Osteoblast (primary cell): ENCODE data around the gene ZRANB2. TPM values are rescaled to one million over a fixed set of nuclear protein-coding genes. Genes with fewer than 3 reads are reported as not detected.

Source experiments
- DNase-seq: peaks from one replicate; pipeline ENCODE4 v3.0.0; 2011; ENCODE audit warnings: low spot score, mixed read lengths; ENCODE audit not compliant: insufficient read length; ENCODE audit errors: missing footprints
- H2AFZ ChIP-seq: 2 replicates; pipeline ENCODE4 v1.6.0; 2011; ENCODE audit warnings: mild to moderate bottlenecking, low read length
- H3K27ac ChIP-seq: 2 replicates; pipeline ENCODE4 v1.5.1; 2011; ENCODE audit warnings: mild to moderate bottlenecking, low read depth, low read length, moderate library complexity
- H3K27me3 ChIP-seq: 2 replicates; pipeline ENCODE4 v1.6.0; 2012; ENCODE audit warnings: mild to moderate bottlenecking, control low read depth, inconsistent platforms, low read length, moderate library complexity; ENCODE audit not compliant: insufficient read depth
- H3K36me3 ChIP-seq: 2 replicates; pipeline ENCODE4 v1.5.1; 2011; ENCODE audit warnings: mild to moderate bottlenecking, low read length, control low read depth, moderate library complexity; ENCODE audit not compliant: insufficient read depth
- H3K4me1 ChIP-seq: 2 replicates; pipeline ENCODE4 v1.5.1; 2011; ENCODE audit warnings: mild to moderate bottlenecking, low read length, control low read depth, moderate library complexity; ENCODE audit not compliant: insufficient read depth
- H3K4me2 ChIP-seq: 2 replicates; pipeline ENCODE4 v1.6.0; 2011; ENCODE audit warnings: mild to moderate bottlenecking, low read length; ENCODE audit not compliant: insufficient read depth
- H3K4me3 ChIP-seq: fragments of 200-600 bp; sonication (generic); 3 replicates; pipeline ENCODE4 v1.5.1; 2012; ENCODE audit warnings: mild to moderate bottlenecking, low read length, inconsistent platforms; ENCODE audit not compliant: insufficient read depth
- H3K79me2 ChIP-seq: 2 replicates; pipeline ENCODE4 v1.6.0; 2012; ENCODE audit warnings: mild to moderate bottlenecking, low read length, control low read depth, inconsistent platforms; ENCODE audit not compliant: insufficient read depth
- H3K9me3 ChIP-seq: 2 replicates; pipeline ENCODE4 v1.5.1; 2011; ENCODE audit warnings: low read depth, low read length, control low read depth
- H4K20me1 ChIP-seq: 2 replicates; pipeline ENCODE4 v1.6.0; 2012; ENCODE audit warnings: mild to moderate bottlenecking, low read length, control low read depth; ENCODE audit not compliant: insufficient read depth
- total RNA-seq: library from RNA; depleted of rRNA; stranded (reverse); fragments of >200 nt; gene quantifications from 2 replicates; pipeline ENCODE4 v1.2.3, GENCODE V29; 2012
- TF ChIP-seq, protein P1 (sequence below): IDR thresholded peaks from 2 replicates; pipeline ENCODE4 v1.5.1; 2011; ENCODE audit warnings: mild to moderate bottlenecking, low read depth, low read length, moderate library complexity; ENCODE audit errors: extremely low read depth

Gene ZRANB2
- total RNA-seq, 1 donor: 33.7 TPM

DNA sequence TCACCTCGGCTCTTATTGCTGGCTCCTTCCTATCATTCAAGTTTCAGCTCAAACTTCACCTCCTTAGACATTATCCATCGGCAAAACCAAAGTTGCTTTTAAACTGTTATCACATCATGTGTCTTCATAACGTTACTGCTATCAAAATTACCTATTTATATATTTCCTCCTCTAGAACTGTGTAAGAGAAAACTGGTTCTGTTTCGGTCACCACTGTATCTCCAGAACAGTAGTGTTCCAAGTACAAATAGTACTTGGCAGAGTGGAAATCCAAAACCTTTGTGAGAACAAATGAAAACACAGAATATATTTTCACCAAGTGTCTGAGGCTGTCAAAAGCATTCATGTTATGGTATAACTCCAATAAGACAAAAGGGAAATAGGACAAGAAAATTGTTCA lies 9.1 kb downstream of the ZRANB2 start:
- Histone ChIP-seq H3K27ac (no peak overlapping the region), H4K20me1 (peaks cover 17% of the 10 kb centered on the region), H2AFZ (no peak overlapping the region), H3K4me2 (no peak overlapping the region), H3K9me3 (no peaks in the 10 kb centered on the region), H3K4me3 (no peak overlapping the region), H3K36me3 (peaks cover 96% of the 10 kb centered on the region), H3K4me1 (no peaks in the 10 kb centered on the region), H3K79me2 (peaks cover 36% of the 10 kb centered on the region), H3K27me3 (no peaks in the 10 kb centered on the region)
- no peak for DNase-seq
- TF ChIP-seq, protein P1, sequence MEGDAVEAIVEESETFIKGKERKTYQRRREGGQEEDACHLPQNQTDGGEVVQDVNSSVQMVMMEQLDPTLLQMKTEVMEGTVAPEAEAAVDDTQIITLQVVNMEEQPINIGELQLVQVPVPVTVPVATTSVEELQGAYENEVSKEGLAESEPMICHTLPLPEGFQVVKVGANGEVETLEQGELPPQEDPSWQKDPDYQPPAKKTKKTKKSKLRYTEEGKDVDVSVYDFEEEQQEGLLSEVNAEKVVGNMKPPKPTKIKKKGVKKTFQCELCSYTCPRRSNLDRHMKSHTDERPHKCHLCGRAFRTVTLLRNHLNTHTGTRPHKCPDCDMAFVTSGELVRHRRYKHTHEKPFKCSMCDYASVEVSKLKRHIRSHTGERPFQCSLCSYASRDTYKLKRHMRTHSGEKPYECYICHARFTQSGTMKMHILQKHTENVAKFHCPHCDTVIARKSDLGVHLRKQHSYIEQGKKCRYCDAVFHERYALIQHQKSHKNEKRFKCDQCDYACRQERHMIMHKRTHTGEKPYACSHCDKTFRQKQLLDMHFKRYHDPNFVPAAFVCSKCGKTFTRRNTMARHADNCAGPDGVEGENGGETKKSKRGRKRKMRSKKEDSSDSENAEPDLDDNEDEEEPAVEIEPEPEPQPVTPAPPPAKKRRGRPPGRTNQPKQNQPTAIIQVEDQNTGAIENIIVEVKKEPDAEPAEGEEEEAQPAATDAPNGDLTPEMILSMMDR: no peak

DNA sequence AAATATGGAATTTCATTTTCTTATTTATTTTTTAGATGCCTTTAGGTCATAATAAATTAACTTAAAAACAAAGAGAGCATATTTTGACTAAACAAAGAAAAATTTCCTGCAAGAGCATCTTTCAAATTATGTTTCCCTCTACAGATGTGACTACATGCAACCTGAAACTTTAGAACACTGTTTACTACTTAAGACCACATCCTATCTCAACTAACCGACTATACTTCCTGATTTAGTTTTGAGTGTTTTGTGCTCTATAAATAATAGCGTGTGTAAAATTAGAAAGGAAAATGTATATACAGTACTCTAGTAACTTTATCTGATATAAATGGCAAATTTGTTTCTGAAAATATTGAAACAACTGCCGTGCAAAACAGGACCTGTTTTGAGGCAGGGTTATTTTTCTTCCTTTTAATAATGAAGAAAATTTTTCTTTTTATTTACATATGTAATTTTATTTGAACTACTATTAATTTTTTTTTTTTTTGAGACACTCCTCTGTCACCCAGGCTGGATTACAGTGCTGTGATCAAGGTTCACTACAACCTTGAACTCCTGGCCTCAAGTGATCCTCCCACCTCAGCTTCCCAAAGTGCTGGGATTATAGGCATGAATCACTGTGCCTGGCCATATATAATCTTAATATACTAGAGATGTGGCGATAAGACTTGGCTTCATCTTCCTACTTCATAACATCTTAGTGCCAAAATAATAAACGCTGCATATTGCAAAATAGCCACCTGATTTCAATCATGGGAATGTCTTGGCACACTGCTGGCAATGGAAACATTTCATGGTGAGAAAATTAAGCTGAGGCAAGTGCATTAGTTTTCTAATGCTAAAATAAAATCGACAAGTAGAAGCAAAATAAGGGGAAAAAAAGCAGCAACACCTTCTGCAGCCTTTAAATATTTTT lies 12.3 kb downstream of the ZRANB2 start:
- Histone ChIP-seq H3K4me3 (no peak overlapping the region), H2AFZ (no peak overlapping the region), H3K4me1 (no peaks in the 10 kb centered on the region), H3K4me2 (no peak overlapping the region), H3K9me3 (no peaks in the 10 kb centered on the region), H3K27me3 (no peaks in the 10 kb centered on the region), H3K36me3 (peaks cover 96% of the 10 kb centered on the region), H4K20me1 (peaks cover 3% of the 10 kb centered on the region), H3K27ac (no peak overlapping the region), H3K79me2 (peaks cover 9% of the 10 kb centered on the region)
- TF ChIP-seq, protein P1: no peak
- no peak for DNase-seq

DNA sequence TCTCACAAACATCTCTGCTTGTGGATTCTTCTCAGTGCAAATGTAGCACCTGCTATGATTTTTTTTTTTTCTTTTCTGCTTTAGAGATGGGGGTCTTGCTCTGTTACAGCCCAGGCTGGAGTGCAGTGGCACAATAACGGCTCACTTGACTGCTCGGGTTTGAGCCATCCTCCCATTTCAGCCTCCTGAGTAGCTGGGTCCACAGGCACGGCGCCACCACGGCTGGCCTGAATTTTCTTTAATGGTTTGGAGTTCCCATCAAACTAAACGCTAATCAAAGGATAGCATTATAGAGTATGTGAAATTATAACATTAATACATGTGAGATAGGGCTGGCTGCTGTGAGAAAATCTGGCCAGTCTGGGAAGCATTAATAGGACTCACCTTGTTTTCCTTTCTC lies 26.0 kb downstream of the ZRANB2 start:
- peaks cover 18% of the 10 kb centered on the region for H3K36me3 ChIP-seq
- TF ChIP-seq, protein P1: no peak
- DNase-seq: no peak
- H3K27ac ChIP-seq: no peak overlapping the region
- no peaks in the 10 kb centered on the region for H3K9me3 ChIP-seq
- no peaks in the 10 kb centered on the region for H4K20me1 ChIP-seq
- H3K27me3 ChIP-seq: no peaks in the 10 kb centered on the region
- H3K4me3 ChIP-seq: no peak overlapping the region
- H2AFZ ChIP-seq: no peak overlapping the region
- no peaks in the 10 kb centered on the region for H3K79me2 ChIP-seq
- no peaks in the 10 kb centered on the region for H3K4me1 ChIP-seq
- no peak overlapping the region for H3K4me2 ChIP-seq

DNA sequence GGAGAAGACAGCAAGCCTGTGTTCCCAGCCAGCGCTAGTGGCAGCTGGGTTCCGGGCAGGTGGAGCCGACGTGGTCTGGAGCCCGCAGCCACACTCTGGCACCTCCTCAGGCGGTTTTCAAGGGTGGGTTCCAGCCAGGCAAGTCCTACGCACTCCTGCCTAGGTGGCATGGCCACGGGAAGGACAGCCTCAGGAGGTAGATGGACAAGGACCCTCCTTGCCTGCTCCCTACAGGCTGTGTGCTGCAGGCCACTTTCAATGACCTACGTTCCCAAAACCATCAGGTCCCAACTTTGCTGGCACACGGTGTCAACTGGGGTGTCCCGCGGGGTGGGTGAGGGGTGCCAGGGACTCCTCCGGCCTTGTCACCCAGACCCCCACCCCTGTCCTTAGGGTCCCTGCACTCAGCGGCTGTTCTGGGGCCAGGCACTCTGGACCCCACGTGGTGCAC lies 26.5 kb downstream of the ZRANB2 start:
- H3K79me2 ChIP-seq: no peaks in the 10 kb centered on the region
- no peak overlapping the region for H3K4me3 ChIP-seq
- TF ChIP-seq, protein P1: no peak
- DNase-seq: peak; percentile 41
- H3K27me3 ChIP-seq: no peaks in the 10 kb centered on the region
- H3K4me1 ChIP-seq: no peaks in the 10 kb centered on the region
- H4K20me1 ChIP-seq: no peaks in the 10 kb centered on the region
- peaks cover 16% of the 10 kb centered on the region for H3K36me3 ChIP-seq
- H3K27ac ChIP-seq: no peak overlapping the region
- H3K9me3 ChIP-seq: no peaks in the 10 kb centered on the region
- H3K4me2 ChIP-seq: no peak overlapping the region
- H2AFZ ChIP-seq: no peak overlapping the region
